ENCODE results near the gene GTF2A1L. TPM values are rescaled to one million over a fixed set of nuclear protein-coding genes. Genes with fewer than 3 reads are reported as not detected.

GTF2A1L gene
- total and polyA plus RNA-seq, 2 experiments from 2014 or later = 0.65 to 0.94 TPM

- TF ChIP-seq, protein P1, sequence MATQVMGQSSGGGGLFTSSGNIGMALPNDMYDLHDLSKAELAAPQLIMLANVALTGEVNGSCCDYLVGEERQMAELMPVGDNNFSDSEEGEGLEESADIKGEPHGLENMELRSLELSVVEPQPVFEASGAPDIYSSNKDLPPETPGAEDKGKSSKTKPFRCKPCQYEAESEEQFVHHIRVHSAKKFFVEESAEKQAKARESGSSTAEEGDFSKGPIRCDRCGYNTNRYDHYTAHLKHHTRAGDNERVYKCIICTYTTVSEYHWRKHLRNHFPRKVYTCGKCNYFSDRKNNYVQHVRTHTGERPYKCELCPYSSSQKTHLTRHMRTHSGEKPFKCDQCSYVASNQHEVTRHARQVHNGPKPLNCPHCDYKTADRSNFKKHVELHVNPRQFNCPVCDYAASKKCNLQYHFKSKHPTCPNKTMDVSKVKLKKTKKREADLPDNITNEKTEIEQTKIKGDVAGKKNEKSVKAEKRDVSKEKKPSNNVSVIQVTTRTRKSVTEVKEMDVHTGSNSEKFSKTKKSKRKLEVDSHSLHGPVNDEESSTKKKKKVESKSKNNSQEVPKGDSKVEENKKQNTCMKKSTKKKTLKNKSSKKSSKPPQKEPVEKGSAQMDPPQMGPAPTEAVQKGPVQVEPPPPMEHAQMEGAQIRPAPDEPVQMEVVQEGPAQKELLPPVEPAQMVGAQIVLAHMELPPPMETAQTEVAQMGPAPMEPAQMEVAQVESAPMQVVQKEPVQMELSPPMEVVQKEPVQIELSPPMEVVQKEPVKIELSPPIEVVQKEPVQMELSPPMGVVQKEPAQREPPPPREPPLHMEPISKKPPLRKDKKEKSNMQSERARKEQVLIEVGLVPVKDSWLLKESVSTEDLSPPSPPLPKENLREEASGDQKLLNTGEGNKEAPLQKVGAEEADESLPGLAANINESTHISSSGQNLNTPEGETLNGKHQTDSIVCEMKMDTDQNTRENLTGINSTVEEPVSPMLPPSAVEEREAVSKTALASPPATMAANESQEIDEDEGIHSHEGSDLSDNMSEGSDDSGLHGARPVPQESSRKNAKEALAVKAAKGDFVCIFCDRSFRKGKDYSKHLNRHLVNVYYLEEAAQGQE (IDR thresholded peaks at IDR 0.05; ENCODE audit: unreplicated experiment) = no peak
- no peak for TF ChIP-seq EZH2 (IDR thresholded peaks at IDR 0.05; ENCODE audit: low read depth, unreplicated experiment)
- TF ChIP-seq JUNB (IDR thresholded peaks at IDR 0.05; ENCODE audit: unreplicated experiment) = no peak
- no peak for TF ChIP-seq CREB1 (CRISPR knock-in tag; IDR thresholded peaks at IDR 0.05; ENCODE audit: low read depth)
- TF ChIP-seq NANOG (IDR thresholded peaks at IDR 0.05; ENCODE audit: borderline replicate concordance) = no peak
Measured at GRCh38 chr2:48693066-48693465, 75.4 kb downstream of the GTF2A1L start (continued).

DNA sequence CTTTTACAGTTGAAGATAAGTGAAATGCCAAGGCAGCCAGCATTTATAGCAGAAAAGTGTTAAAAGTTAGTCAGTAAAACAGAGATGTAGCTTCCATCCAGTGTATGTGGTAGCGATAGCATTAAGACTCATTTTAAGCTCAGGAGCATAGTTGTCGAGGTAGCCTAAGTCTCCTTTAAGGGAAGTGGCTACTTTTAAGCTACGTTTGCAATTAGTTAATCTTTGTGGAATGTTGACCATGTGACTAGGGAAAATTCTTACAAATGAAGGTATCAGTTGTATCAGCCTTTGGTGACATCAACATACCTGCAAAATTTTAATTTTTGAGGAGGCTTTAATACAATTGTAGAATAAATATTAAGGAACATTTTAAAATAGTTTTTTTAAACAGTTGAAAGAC, 76.0 kb downstream of the GTF2A1L start:
- H4K20me1 ChIP-seq (replicated peaks; ENCODE audit: insufficient read depth) = no peaks in the 10 kb centered on the region
- H3K4me3 Mint-ChIP-seq = no peak overlapping the region
- H3K4me2 ChIP-seq = no peak overlapping the region
- H3K27me3 ChIP-seq (ENCODE audit: insufficient read depth) = no peaks in the 10 kb centered on the region
- no peak overlapping the region for H3K27ac Mint-ChIP-seq
- H3K79me2 ChIP-seq (replicated peaks; ENCODE audit: insufficient read depth) = no peaks in the 10 kb centered on the region
- H3K36me3 ChIP-seq (ENCODE audit: insufficient read depth) = no peaks in the 10 kb centered on the region
- no peaks in the 10 kb centered on the region for H3K27me3 Mint-ChIP-seq (ENCODE audit: insufficient read depth, low read depth, poor library complexity)
- no peak overlapping the region for H3K4me3 ChIP-seq
- H3K36me3 Mint-ChIP-seq (ENCODE audit: low read depth) = no peaks in the 10 kb centered on the region
- no peak for TF ChIP-seq NANOG (IDR thresholded peaks at IDR 0.05; ENCODE audit: borderline replicate concordance)
- ATAC-seq (peak; percentile 77), DNase-seq (ENCODE audit: low spot score) (peak; percentile 53)
- H3K9me3 Mint-ChIP-seq = no peaks in the 10 kb centered on the region
- no peaks in the 10 kb centered on the region for H3F3A ChIP-seq (replicated peaks; ENCODE audit: low read depth)
- H3K4me1 ChIP-seq (ENCODE audit: insufficient read depth) = peaks cover 17% of the 10 kb centered on the region
- H3K27ac ChIP-seq (ENCODE audit: low read depth) = 0 out of 2 replicates have a peak overlapping the region, but pooled peaks have one; percentile 3
- no peaks in the 10 kb centered on the region for H3K9me2 ChIP-seq (ENCODE audit: insufficient read depth)
- H3K4me1 Mint-ChIP-seq = peaks cover 31% of the 10 kb centered on the region
- H2AFZ ChIP-seq = no peak overlapping the region

DNA sequence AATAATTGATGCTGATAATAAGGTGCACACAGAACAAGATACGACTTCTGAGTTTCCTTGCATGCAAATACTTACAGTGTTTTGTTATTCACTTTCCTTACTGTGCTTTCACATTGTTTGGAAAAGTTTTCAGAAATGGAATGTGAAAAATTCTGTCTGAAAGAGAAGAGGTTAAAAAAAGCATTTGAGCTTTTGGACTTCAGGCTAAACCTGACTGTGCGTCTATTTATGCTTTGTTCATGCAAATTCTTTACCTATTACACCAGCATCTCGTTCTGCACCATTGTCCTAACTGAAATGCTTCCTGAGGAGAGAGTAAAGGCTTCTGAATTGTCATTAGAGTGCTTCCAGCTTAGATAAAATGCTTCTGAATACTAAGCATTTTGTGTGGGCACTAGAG, 76.5 kb downstream of the GTF2A1L start:
- H3K4me3 Mint-ChIP-seq = peak overlapping the region; percentile 4; the same call in 1 of the 3 replicates
- H3K79me2 ChIP-seq (replicated peaks; ENCODE audit: insufficient read depth) = no peaks in the 10 kb centered on the region
- H3K27ac ChIP-seq (ENCODE audit: low read depth) = peak overlapping the region; percentile 41; the same call in 1 of the 2 replicates
- no peak overlapping the region for H2AFZ ChIP-seq
- H3F3A ChIP-seq (replicated peaks; ENCODE audit: low read depth) = no peaks in the 10 kb centered on the region
- no peaks in the 10 kb centered on the region for H3K9me2 ChIP-seq (ENCODE audit: insufficient read depth)
- no peak overlapping the region for H3K4me3 ChIP-seq
- H3K36me3 ChIP-seq (ENCODE audit: insufficient read depth) = no peaks in the 10 kb centered on the region
- no peak overlapping the region for H3K27ac Mint-ChIP-seq
- H3K27me3 ChIP-seq (ENCODE audit: insufficient read depth) = no peaks in the 10 kb centered on the region
- no peaks in the 10 kb centered on the region for H3K36me3 Mint-ChIP-seq (ENCODE audit: low read depth)
- peaks cover 17% of the 10 kb centered on the region for H3K4me1 ChIP-seq (ENCODE audit: insufficient read depth)
- peaks cover 33% of the 10 kb centered on the region for H3K4me1 Mint-ChIP-seq
- no peaks in the 10 kb centered on the region; the same call in 2 of the 3 replicates for H3K9me3 Mint-ChIP-seq
- no peaks in the 10 kb centered on the region for H3K27me3 Mint-ChIP-seq (ENCODE audit: insufficient read depth, low read depth, poor library complexity)
- no peaks in the 10 kb centered on the region for H4K20me1 ChIP-seq (replicated peaks; ENCODE audit: insufficient read depth)
- DNase-seq (ENCODE audit: low spot score) (peak; percentile 55), ATAC-seq (peak; percentile 64)
- peak overlapping the region; percentile 22 for H3K4me2 ChIP-seq
- TF ChIP-seq CREB1 (CRISPR knock-in tag; IDR thresholded peaks at IDR 0.05; ENCODE audit: low read depth) (no peak), EZH2phosphoT487 (IDR thresholded peaks at IDR 0.05; ENCODE audit: unreplicated experiment) (no peak), ZNF114 (CRISPR knock-in tag; IDR thresholded peaks at IDR 0.05) (no peak), EZH2 (IDR thresholded peaks at IDR 0.05; ENCODE audit: low read depth, unreplicated experiment) (no peak), ZNF331 (CRISPR knock-in tag; IDR thresholded peaks at IDR 0.05; ENCODE audit: low read depth) (no peak), NANOG (IDR thresholded peaks at IDR 0.05; ENCODE audit: borderline replicate concordance) (no peak), JUNB (IDR thresholded peaks at IDR 0.05; ENCODE audit: unreplicated experiment) (no peak), ETS1 (IDR thresholded peaks at IDR 0.05) (no peak), POLR2AphosphoS5 (IDR thresholded peaks at IDR 0.05; ENCODE audit: low read depth) (no peak)
- TF ChIP-seq, protein P1 (IDR thresholded peaks at IDR 0.05; ENCODE audit: unreplicated experiment) = no peak
